ENCODE results near the gene NR3C1. TPM values are rescaled to one million over a fixed set of nuclear protein-coding genes. Genes with fewer than 3 reads are reported as not detected.

NR3C1 gene
- total RNA-seq, 1 experiment from 2014 or later: 31.4 TPM

DNA sequence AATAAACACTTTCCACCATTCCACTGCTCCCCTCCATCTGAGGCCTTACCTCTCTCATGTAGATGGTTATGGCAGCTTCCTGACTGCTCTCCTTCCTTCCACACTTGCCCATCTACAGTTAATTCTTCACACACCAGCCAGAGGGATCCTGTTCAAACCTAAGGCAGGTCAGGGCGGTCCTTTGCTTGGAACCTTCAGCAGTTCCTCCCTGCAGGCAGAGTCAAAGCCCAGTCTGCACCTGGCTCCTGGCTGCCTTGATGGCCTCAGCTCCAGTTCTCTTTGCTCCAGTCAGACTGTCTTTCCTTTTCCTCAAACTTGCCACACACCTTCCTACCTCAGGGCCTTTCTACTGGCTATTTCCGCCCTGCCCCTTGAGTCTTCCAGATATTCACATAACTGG is 30.2 kb upstream of the NR3C1 start:
- Histone ChIP-seq H3K23ac (ENCODE audit: insufficient read length, low read depth, low read length) (no peak overlapping the region), H3K56ac (ENCODE audit: insufficient read length, low read depth, low read length) (no peak overlapping the region), H3K27ac (ENCODE audit: insufficient read length, low read depth, low read length) (no peak overlapping the region), H2BK12ac (ENCODE audit: insufficient read length, low read depth, low read length) (no peak overlapping the region), H2BK15ac (ENCODE audit: low read depth, low read length) (no peak overlapping the region), H4K20me1 (ENCODE audit: control insufficient read depth, insufficient read depth, insufficient read length) (no peaks in the 10 kb centered on the region), H3K79me2 (ENCODE audit: insufficient read depth, low read length) (no peaks in the 10 kb centered on the region), H3K9ac (ENCODE audit: extremely low read depth, insufficient read length, low read length) (no peak overlapping the region), H4K91ac (ENCODE audit: insufficient read length, low read depth, low read length) (no peak overlapping the region), H2BK120ac (ENCODE audit: low read depth, low read length, poor library complexity, severe bottlenecking) (no peak overlapping the region), H4K5ac (ENCODE audit: insufficient read length, low read depth, low read length) (no peak overlapping the region), H3K23me2 (ENCODE audit: insufficient read length, low read depth, low read length, poor library complexity, severe bottlenecking) (no peaks in the 10 kb centered on the region), H2BK20ac (ENCODE audit: low read depth, low read length, poor library complexity, severe bottlenecking) (no peak overlapping the region), H3T11ph (ENCODE audit: low read length) (no peak overlapping the region), H3K18ac (ENCODE audit: insufficient read length, low read depth, low read length) (no peak overlapping the region), H3K9me3 (ENCODE audit: control insufficient read depth, low read depth, low read length) (no peaks in the 10 kb centered on the region), H2AK5ac (ENCODE audit: insufficient read length, low read length) (no peak overlapping the region), H2AFZ (ENCODE audit: low read length) (no peak overlapping the region), H3K4ac (ENCODE audit: low read depth, low read length) (no peak overlapping the region), H3K27me3 (ENCODE audit: insufficient read depth, low read length) (no peaks in the 10 kb centered on the region), H2BK5ac (ENCODE audit: insufficient read length, low read length) (no peak overlapping the region), H3K79me1 (ENCODE audit: insufficient read depth, low read depth, low read length, poor library complexity, severe bottlenecking) (no peaks in the 10 kb centered on the region), H3K4me1 (ENCODE audit: insufficient read depth, low read length) (peaks cover 3% of the 10 kb centered on the region; the same call in 1 of the 2 replicates), H4K8ac (replicated peaks; ENCODE audit: insufficient read length, low read depth, low read length) (no peak overlapping the region), H3K4me2 (ENCODE audit: insufficient read depth, insufficient read length, low read length) (no peak overlapping the region), H3K14ac (ENCODE audit: insufficient read depth, low read length) (no peak overlapping the region; the same call in 1 of the 2 replicates)
- DNase-seq: no peak
- TF ChIP-seq, protein P1, sequence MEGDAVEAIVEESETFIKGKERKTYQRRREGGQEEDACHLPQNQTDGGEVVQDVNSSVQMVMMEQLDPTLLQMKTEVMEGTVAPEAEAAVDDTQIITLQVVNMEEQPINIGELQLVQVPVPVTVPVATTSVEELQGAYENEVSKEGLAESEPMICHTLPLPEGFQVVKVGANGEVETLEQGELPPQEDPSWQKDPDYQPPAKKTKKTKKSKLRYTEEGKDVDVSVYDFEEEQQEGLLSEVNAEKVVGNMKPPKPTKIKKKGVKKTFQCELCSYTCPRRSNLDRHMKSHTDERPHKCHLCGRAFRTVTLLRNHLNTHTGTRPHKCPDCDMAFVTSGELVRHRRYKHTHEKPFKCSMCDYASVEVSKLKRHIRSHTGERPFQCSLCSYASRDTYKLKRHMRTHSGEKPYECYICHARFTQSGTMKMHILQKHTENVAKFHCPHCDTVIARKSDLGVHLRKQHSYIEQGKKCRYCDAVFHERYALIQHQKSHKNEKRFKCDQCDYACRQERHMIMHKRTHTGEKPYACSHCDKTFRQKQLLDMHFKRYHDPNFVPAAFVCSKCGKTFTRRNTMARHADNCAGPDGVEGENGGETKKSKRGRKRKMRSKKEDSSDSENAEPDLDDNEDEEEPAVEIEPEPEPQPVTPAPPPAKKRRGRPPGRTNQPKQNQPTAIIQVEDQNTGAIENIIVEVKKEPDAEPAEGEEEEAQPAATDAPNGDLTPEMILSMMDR (conservative IDR thresholded peaks at IDR 0.05): no peak
- Mint-ChIP-seq H3K4me3 (no peak overlapping the region), H3K27ac (no peak overlapping the region), H3K9me3 (no peaks in the 10 kb centered on the region), H3K4me1 (peaks cover 11 to 15% of the 10 kb centered on the region in 2 experiments), H3K36me3 (ENCODE audit: insufficient read depth in 1 of 3, low read depth in 3 of 3) (no peaks in the 10 kb centered on the region), H3K27me3 (ENCODE audit: low read depth) (no peaks in the 10 kb centered on the region)
- WGBS (ENCODE audit: extremely low coverage, insufficient read length, low lambda C conversion rate): no CpG with 5 or more reads among the region's 2 CpGs

Measured in H9 (cell line).